Activated CD8-positive, alpha-beta memory T cell treated with anti-CD3 and anti-CD28 coated beads, Interleukin-2, amount 10 ng/mL, durations not matched to agents 7 days and 5 days (primary cell): ENCODE data around the gene TUBG2. TPM values are rescaled to one million over a fixed set of nuclear protein-coding genes. Genes with fewer than 3 reads are reported as not detected.
"Not testable (repeated sequence)": the region's sequence is repeated elsewhere in the genome, so short reads cannot be mapped to it uniquely, and the experiment has no call there.

Experiments used
- ATAC-seq: fragments of 150-1000 bp; cut with Tn5 transposase; one replicate; pipeline ENCODE4 v1.10.0; 2021; ENCODE audit warnings: moderate library complexity
- CTCF ChIA-PET: fragments of 350-600 bp; sonication (Branson Sonifier 250); formaldehyde crosslinking; loops from one replicate; lab custom pipeline; 2021; ENCODE audit warnings: antibody characterized with exemption; lab: Charles Lee
- DNase-seq: peaks from one replicate; pipeline ENCODE4 v3.0.0-alpha.2; 2020
- H3K27ac Mint-ChIP-seq: one replicate; pipeline ENCODE4 v1.8.0; 2021; ENCODE audit warnings: mild to moderate bottlenecking, mixed read lengths
- H3K27me3 Mint-ChIP-seq: one replicate; pipeline ENCODE4 v1.8.0; 2021; ENCODE audit warnings: mixed read lengths
- H3K36me3 Mint-ChIP-seq: one replicate; pipeline ENCODE4 v1.8.0; 2021; ENCODE audit warnings: mild to moderate bottlenecking, mixed read lengths
- H3K4me1 Mint-ChIP-seq: one replicate; pipeline ENCODE4 v1.8.0; 2021; ENCODE audit warnings: mixed read lengths
- H3K4me3 Mint-ChIP-seq: one replicate; pipeline ENCODE4 v1.8.0; 2021; ENCODE audit warnings: mild to moderate bottlenecking, moderate library complexity, mixed read lengths
- H3K9me3 Mint-ChIP-seq: one replicate; pipeline ENCODE4 v1.8.0; 2022; ENCODE audit warnings: low read depth, mixed read lengths
- total RNA-seq, 2 experiments: library from RNA; stranded (reverse); gene quantifications; one replicate each; pipeline ENCODE4 v1.2.3, GENCODE V29; 2021

The TUBG2 gene
- total RNA-seq = 10 to 100 TPM; 13.5 to 14.6 TPM

GRCh38 chr17:42659079-42659931, at the start of gene TUBG2:
TUBG2 (plus strand) TSS chr17:42659284; CDS start chr17:42659504, 220 bp downstream.
- peak; percentile 83 for DNase-seq
- Mint-ChIP-seq H3K9me3 (no peaks in the 10 kb centered on the region), H3K4me1 (peaks cover 18% of the 10 kb centered on the region), H3K27me3 (peaks cover 13% of the 10 kb centered on the region), H3K36me3 (peaks cover 3% of the 10 kb centered on the region), H3K27ac (peak within 1 kb of the TSS; percentile 76), H3K4me3 (peak within 1 kb of the TSS; percentile 93)
- CTCF ChIA-PET = interaction anchor here (0.6 to 1.6 kb wide), 7 partner anchors 11 to 250 kb away, joined by 3 to 6 read pairs (median 3); no protein-coding TSS in a partner anchor
- ATAC-seq = peak; percentile 85

- H3K36me3 Mint-ChIP-seq = peaks cover 32% of the 10 kb centered on the region
- H3K27ac Mint-ChIP-seq = peak overlapping the region; percentile 92
- ATAC-seq, H3K9me3 Mint-ChIP-seq, DNase-seq, H3K27me3 Mint-ChIP-seq: not testable (repeated sequence)
- H3K4me3 Mint-ChIP-seq = peak overlapping the region; percentile 94
- CTCF ChIA-PET = interaction anchor here (1.8 to 3.4 kb wide), 6 partner anchors 8 to 71 kb away, joined by 4 to 45 read pairs (median 12); partner anchors contain the start of genes PLEKHH3 and PSMC3IP
- H3K4me1 Mint-ChIP-seq = peaks cover 41% of the 10 kb centered on the region
Measured at GRCh38 chr17:42609814-42610801, 49.0 kb upstream of the TUBG2 start.

- H3K4me3 Mint-ChIP-seq = no peak overlapping the region
- peaks cover 24% of the 10 kb centered on the region for H3K4me1 Mint-ChIP-seq
- DNase-seq = no peak
- no peak for ATAC-seq
- no peaks in the 10 kb centered on the region for H3K9me3 Mint-ChIP-seq
- no peaks in the 10 kb centered on the region for H3K27me3 Mint-ChIP-seq
- no peak overlapping the region for H3K27ac Mint-ChIP-seq
- CTCF ChIA-PET = no interaction called here
- peaks cover 35% of the 10 kb centered on the region for H3K36me3 Mint-ChIP-seq
Measured at GRCh38 chr17:42612013-42612412, 47.1 kb upstream of the TUBG2 start.

DNA sequence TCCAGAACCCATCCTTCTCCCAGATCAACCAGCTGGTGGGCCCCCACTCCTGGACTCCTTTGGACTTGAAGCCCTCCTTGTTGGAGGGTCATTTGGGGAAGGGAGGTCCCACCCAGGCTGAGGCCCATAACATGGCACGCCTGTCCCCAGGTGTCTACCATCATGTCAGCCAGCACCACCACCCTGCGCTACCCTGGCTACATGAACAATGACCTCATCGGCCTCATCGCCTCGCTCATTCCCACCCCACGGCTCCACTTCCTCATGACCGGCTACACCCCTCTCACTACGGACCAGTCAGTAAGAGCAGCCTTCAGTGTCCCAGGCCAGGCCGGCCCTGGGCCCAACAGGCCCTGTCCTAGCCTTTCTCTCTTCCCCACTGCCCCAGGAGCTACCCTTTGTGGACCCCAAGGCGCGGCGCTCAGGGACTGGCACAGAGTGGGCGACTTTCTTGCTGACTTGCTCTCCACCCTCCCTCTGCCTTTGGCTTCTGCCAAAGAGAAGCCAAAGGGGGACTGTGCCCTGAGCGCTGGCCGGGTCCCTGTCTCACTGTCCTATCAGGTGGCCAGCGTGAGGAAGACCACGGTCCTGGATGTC, 45.3 kb upstream of the TUBG2 start:
- CTCF ChIA-PET = no interaction called here
- no peak overlapping the region for H3K27ac Mint-ChIP-seq
- no peaks in the 10 kb centered on the region for H3K9me3 Mint-ChIP-seq
- H3K27me3 Mint-ChIP-seq = no peaks in the 10 kb centered on the region
- no peak overlapping the region for H3K4me3 Mint-ChIP-seq
- peaks cover 35% of the 10 kb centered on the region for H3K36me3 Mint-ChIP-seq
- DNase-seq (no peak), ATAC-seq (no peak)
- peaks cover 21% of the 10 kb centered on the region for H3K4me1 Mint-ChIP-seq

GRCh38 chr17:42617956-42618431, 41.1 kb upstream of the TUBG2 start:
- no peaks in the 10 kb centered on the region for H3K9me3 Mint-ChIP-seq
- H3K27ac Mint-ChIP-seq = peak overlapping the region; percentile 63
- H3K36me3 Mint-ChIP-seq = peaks cover 23% of the 10 kb centered on the region
- no peak overlapping the region for H3K4me3 Mint-ChIP-seq
- no peaks in the 10 kb centered on the region for H3K27me3 Mint-ChIP-seq
- peaks cover 16% of the 10 kb centered on the region for H3K4me1 Mint-ChIP-seq
- CTCF ChIA-PET = interaction anchor here (0.6 to 2.0 kb wide), 5 partner anchors 9 to 576 kb away, joined by 3 to 13 read pairs (median 3); partner anchors contain the start of genes CNTD1, COA3, RETREG3 and TUBG1
- no peak for ATAC-seq
- DNase-seq = no peak

DNA sequence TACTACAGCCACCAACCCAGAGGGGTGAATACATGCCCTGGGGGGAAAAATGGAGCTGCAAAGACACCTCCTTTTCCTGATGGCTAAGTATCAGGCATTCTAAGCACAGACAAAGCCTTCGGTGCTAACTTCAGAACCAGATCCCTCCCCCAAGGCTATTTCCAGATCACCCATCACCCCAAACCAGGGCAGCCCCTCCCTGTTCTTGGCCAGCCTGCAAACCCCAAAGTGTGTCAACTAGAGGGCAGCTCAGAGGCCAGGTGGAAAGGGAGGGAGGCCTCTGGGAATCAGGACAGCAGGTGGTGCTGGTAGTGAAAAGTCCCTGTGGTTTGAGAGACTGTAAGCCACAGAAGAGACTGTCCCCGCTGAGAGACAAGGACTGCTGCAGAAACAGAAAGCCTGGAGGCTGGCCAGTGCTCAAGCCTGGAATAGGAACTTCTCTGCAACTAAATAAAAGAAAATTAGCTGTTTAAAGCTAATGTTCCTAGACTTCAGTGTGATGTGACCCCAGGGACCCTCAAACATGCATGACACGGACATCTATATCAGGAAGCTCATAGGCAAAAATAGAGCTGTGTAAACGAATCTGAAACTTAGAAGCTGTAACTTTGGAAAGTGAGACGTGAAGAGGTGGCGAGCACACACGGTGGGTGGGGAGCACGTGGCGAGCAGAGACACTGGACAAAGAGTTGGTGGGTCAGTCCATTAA, 40.5 kb upstream of the TUBG2 start:
- Mint-ChIP-seq H3K9me3 (no peaks in the 10 kb centered on the region), H3K27ac (peak overlapping the region; percentile 9), H3K4me1 (peaks cover 16% of the 10 kb centered on the region), H3K27me3 (peaks cover 2% of the 10 kb centered on the region), H3K4me3 (no peak overlapping the region), H3K36me3 (peaks cover 21% of the 10 kb centered on the region)
- peak; percentile 45 for DNase-seq
- no peak for ATAC-seq
- CTCF ChIA-PET = interaction anchor here (0.6 to 2.0 kb wide), 6 partner anchors 10 to 577 kb away, joined by 3 to 13 read pairs (median 4); partner anchors contain the start of genes CNTD1, COA3, RETREG3 and TUBG1

GRCh38 chr17:42621987-42622386, 37.1 kb upstream of the TUBG2 start:
- peaks cover 16% of the 10 kb centered on the region for H3K4me1 Mint-ChIP-seq
- H3K36me3 Mint-ChIP-seq, DNase-seq, ATAC-seq, H3K27me3 Mint-ChIP-seq, CTCF ChIA-PET, H3K9me3 Mint-ChIP-seq, H3K4me3 Mint-ChIP-seq, H3K27ac Mint-ChIP-seq: not testable (repeated sequence)

- Mint-ChIP-seq H3K4me3 (no peak overlapping the region), H3K27me3 (peaks cover 2% of the 10 kb centered on the region), H3K9me3 (no peaks in the 10 kb centered on the region), H3K36me3 (no peaks in the 10 kb centered on the region), H3K4me1 (peaks cover 10% of the 10 kb centered on the region), H3K27ac (no peak overlapping the region)
- DNase-seq (no peak), ATAC-seq (no peak)
- CTCF ChIA-PET = interaction anchor here (1.3 to 1.8 kb wide), 2 partner anchors 9 to 45 kb away, joined by 3 to 4 read pairs; no protein-coding TSS in a partner anchor
Measured at GRCh38 chr17:42623271-42623670, 35.8 kb upstream of the TUBG2 start.

DNA sequence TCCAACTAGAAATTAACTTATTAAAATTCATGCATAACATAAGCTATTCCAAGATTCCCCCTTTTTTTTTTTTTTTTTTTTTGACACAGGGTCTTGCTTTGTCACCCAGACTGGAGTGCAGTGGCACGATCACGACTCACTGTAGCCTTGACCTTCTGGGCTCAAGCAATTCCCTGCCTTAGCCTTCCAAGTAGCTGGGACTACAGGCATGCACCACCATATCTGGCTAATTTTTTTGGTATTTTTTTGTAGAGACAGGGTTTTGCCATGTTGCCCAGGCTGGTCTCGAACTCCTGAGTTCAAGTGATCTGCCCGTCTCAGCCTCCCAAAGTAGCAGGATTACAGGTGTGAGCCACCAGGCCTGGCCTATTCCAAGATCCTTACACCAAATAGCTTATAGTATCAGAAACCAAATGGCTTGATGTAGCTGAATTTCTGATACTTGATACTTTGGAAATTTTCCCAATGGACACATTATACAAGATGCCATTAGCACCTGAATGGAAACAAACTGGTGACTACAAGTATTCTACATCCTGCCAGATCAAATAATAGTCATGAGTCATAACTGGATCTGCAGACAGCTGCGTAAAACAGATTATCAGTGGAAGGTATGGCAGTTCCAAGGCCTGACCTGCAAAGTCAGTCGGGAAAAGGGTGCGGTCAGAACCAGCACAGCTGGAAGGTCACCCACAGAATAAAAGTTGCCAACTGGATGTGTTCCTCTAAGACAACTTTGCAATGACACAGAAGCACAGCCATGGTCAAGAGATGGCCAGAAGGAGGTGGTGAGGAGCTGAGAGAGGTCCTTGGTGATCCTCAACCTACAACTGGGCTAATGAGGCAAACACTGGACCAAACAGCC, 35.1 kb upstream of the TUBG2 start:
- H3K27me3 Mint-ChIP-seq = peaks cover 2% of the 10 kb centered on the region
- H3K27ac Mint-ChIP-seq = no peak overlapping the region
- H3K36me3 Mint-ChIP-seq = no peaks in the 10 kb centered on the region
- CTCF ChIA-PET = interaction anchor here (1.3 to 1.8 kb wide), 2 partner anchors 8 to 45 kb away, joined by 3 to 4 read pairs; no protein-coding TSS in a partner anchor
- no peaks in the 10 kb centered on the region for H3K9me3 Mint-ChIP-seq
- DNase-seq (no peak), ATAC-seq (peak; percentile 23)
- H3K4me3 Mint-ChIP-seq = no peak overlapping the region
- peaks cover 3% of the 10 kb centered on the region for H3K4me1 Mint-ChIP-seq

DNA sequence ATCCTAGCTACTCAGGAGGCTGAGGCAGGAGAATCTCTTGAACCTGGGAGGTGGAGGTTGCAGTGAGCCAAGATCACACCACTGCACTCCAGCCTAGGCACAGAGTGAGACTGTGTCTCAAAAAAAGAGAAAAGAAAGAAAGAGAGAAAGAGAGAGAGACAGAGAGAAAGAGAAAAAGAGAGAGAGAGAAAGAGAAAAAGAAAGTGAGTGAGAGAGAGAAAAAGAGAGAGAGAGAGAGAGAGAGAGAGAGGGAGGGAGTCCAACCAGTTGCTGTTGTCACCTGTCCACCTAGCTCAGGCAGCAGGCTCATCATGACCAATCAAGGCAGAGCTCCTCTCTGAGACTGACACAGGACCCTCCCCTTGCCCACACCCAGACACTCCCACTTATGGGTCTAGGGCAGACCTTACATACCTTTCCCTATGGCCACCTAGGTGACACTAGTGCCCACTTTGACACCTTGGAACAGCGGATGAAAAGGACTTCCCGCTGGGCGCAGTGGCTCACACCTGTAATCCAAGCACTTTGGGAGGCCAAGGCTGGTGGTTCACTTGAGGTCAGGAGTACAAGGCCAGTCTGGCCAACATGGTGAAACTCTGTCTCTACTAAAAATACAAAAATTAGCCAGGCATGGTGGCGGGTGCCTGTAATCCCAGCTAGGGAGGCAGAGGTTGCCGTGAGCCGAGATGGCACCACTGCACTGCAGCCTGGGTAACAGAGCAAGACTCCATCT, 31.9 kb upstream of the TUBG2 start:
- H3K4me1 Mint-ChIP-seq, ATAC-seq, H3K4me3 Mint-ChIP-seq, DNase-seq, H3K36me3 Mint-ChIP-seq, H3K27ac Mint-ChIP-seq, H3K9me3 Mint-ChIP-seq, H3K27me3 Mint-ChIP-seq: not testable (repeated sequence)
- CTCF ChIA-PET = interaction anchor here (0.7 kb wide), 1 partner anchor 45 kb away, joined by 3 read pairs; no protein-coding TSS in a partner anchor
